ENCODE measurements around the gene VKORC1. TPM values are rescaled to one million over a fixed set of nuclear protein-coding genes. Genes with fewer than 3 reads are reported as not detected.

The VKORC1 gene
- total and polyA plus RNA-seq, 2 of the 8 experiments (the other 6 are each of a cell fraction or from before 2014, with no cell fraction given): 84.1 to 483 TPM

- TF ChIP-seq ATF2 (IDR thresholded peaks at IDR 0.05; ENCODE audit: low read length) (no peak), SIX5 (IDR thresholded peaks at IDR 0.05; ENCODE audit: low read depth, low read length) (no peak), YY1 (IDR thresholded peaks at IDR 0.05; ENCODE audit: low read depth, low read length) (no peak), TCF12 (IDR thresholded peaks at IDR 0.05; ENCODE audit: low read depth, low read length) (no peak), SRF (IDR thresholded peaks at IDR 0.05; ENCODE audit: low read depth, low read length) (no peak), CBX5 (IDR thresholded peaks at IDR 0.05; ENCODE audit: low read depth, low read length) (no peak), SIRT6 (IDR thresholded peaks at IDR 0.05; ENCODE audit: low read length) (no peak)
These were observed 5.4 kb downstream of the VKORC1 start (continued) for GRCh38 chr16:31089199-31089598.
